ENCODE data around the gene CMIP. TPM values are rescaled to one million over a fixed set of nuclear protein-coding genes. Genes with fewer than 3 reads are reported as not detected.

The CMIP gene
- total RNA-seq, 1 experiment from 2014 or later: 53.6 TPM

DNA sequence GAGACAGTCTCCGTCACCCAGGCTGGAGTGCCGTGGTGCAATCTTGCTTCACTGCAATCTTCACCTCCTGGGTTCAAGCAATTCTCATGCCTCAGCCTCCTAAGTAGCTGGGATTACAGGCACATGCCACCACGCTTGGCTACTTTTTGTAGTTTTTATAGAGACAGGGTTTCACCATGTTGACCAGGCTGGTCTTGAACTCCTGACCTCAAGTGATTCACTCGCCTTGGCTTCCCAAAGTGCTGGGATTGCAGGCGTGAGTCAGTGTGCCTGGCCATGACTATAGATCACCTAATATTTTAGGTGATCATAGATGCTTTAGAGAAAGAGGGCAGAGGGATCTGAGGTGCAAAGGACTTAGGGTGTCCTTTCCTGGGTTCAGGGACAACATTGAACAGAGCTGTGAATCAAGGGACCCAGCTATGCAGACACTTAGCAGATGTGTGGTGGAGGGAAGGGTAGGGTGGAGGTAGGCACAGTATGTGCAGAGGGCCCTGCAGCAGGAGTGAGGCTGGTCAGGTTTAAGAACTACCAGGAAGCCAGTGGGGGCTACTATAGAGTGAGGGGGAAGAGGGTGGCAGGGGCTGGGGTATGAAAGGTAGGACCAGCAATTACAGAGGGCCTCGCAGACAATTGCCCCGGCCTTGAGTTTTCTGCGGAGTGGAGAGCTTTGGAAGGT, 116.5 kb downstream of the CMIP start:
- no peak overlapping the region for H3K27ac Mint-ChIP-seq (ENCODE audit: low read depth, unreplicated experiment)
- peak; percentile 11 for DNase-seq (ENCODE audit: unreplicated experiment)
- ChIA-PET CTCF (interaction anchor here (0.6 to 1.2 kb wide), 2 partner anchors 10 to 58 kb away, joined by 4 read pairs; no protein-coding TSS in a partner anchor), POLR2A (interaction anchor here (0.6 to 1.4 kb wide), 2 partner anchors 8 to 12 kb away, joined by 4 to 5 read pairs; no protein-coding TSS in a partner anchor)
- peaks cover 13% of the 10 kb centered on the region for H3K36me3 Mint-ChIP-seq (ENCODE audit: insufficient read depth, unreplicated experiment)
- no peaks in the 10 kb centered on the region for H3K9me3 Mint-ChIP-seq (ENCODE audit: unreplicated experiment)
- no TSS peak for BruUV-seq (replicated peaks)
- intact Hi-C loops (cut with micrococcal nuclease): no loop called here
- peaks cover 25% of the 10 kb centered on the region for H3K4me1 Mint-ChIP-seq (ENCODE audit: insufficient read depth, unreplicated experiment)
- TF ChIP-seq, protein P1, sequence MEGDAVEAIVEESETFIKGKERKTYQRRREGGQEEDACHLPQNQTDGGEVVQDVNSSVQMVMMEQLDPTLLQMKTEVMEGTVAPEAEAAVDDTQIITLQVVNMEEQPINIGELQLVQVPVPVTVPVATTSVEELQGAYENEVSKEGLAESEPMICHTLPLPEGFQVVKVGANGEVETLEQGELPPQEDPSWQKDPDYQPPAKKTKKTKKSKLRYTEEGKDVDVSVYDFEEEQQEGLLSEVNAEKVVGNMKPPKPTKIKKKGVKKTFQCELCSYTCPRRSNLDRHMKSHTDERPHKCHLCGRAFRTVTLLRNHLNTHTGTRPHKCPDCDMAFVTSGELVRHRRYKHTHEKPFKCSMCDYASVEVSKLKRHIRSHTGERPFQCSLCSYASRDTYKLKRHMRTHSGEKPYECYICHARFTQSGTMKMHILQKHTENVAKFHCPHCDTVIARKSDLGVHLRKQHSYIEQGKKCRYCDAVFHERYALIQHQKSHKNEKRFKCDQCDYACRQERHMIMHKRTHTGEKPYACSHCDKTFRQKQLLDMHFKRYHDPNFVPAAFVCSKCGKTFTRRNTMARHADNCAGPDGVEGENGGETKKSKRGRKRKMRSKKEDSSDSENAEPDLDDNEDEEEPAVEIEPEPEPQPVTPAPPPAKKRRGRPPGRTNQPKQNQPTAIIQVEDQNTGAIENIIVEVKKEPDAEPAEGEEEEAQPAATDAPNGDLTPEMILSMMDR (IDR thresholded peaks at IDR 0.05; ENCODE audit: unreplicated experiment): no peak
- no peak overlapping the region for H3K4me3 Mint-ChIP-seq (ENCODE audit: unreplicated experiment)
- H3K27me3 Mint-ChIP-seq (ENCODE audit: insufficient read depth, unreplicated experiment): no peaks in the 10 kb centered on the region

DNA sequence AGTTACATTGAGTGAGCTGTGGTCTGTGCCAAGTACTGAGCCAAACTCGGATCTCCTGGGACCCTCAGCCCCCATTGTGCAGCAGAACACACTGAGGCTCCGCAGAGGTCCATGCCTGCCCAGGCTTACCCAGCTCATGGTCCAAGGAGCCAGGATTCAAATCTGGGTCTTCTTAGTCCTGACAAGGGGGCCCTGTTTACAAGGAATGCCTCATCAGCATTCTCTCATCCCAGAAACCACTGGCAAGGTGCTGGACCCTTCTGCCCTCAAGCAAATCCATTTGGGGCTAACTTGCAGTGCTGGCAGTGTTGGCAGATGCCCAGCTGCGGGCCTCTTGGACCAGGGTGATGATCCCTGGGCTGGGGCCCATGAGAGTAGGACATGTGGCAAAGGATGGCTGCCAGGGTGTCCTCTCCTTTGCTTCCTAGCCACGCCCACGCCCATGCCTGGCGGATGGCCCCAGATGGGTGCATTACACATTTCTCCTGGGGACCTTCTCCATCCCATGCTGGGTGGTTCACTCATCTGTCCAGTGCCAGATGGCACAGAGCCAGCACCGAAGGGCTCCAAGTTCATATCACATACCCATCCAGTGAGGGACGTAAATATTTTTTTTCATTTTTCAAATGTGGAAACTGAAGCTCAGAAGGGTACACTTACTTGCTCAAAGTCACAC, 117.7 kb downstream of the CMIP start:
- intact Hi-C loops (cut with micrococcal nuclease): no loop called here
- DNase-seq (ENCODE audit: unreplicated experiment): peak; percentile 12
- H3K27me3 Mint-ChIP-seq (ENCODE audit: insufficient read depth, unreplicated experiment): no peaks in the 10 kb centered on the region
- ChIA-PET POLR2A (interaction anchor here (0.6 kb wide), 1 partner anchor 235 kb away, joined by 3 read pairs; no protein-coding TSS in a partner anchor), CTCF (interaction anchor here (0.6 to 0.9 kb wide), 4 partner anchors 14 to 61 kb away, joined by 3 to 7 read pairs (median 4); no protein-coding TSS in a partner anchor)
- peaks cover 25% of the 10 kb centered on the region for H3K4me1 Mint-ChIP-seq (ENCODE audit: insufficient read depth, unreplicated experiment)
- no TSS peak for BruUV-seq (replicated peaks)
- peak overlapping the region; percentile 61 for H3K27ac Mint-ChIP-seq (ENCODE audit: low read depth, unreplicated experiment)
- peaks cover 13% of the 10 kb centered on the region for H3K36me3 Mint-ChIP-seq (ENCODE audit: insufficient read depth, unreplicated experiment)
- TF ChIP-seq, protein P1 (IDR thresholded peaks at IDR 0.05; ENCODE audit: unreplicated experiment): no peak
- H3K9me3 Mint-ChIP-seq (ENCODE audit: unreplicated experiment): no peaks in the 10 kb centered on the region
- no peak overlapping the region for H3K4me3 Mint-ChIP-seq (ENCODE audit: unreplicated experiment)

DNA sequence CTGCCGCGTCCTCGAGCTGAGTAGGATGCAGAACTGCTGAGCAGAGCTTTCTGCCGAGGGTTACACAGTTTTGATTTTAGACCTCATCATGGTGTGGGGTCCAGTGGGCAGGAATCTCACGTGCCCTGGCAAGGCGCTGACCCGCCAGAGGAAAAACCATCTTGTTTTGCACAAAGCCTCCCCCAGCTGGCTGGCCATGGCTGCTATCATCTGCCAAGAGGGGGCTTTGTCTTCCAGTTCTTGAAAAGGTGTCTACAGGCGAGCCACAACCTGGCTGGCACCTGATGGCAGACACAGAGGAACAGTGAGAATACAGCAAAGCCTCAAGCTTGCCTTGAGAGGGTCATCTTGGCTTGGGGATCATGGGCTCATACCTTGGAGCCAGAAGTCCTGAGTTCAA, 118.3 kb downstream of the CMIP start:
- intact Hi-C loops (cut with micrococcal nuclease): no loop called here
- TF ChIP-seq, protein P1 (IDR thresholded peaks at IDR 0.05; ENCODE audit: unreplicated experiment): no peak
- no peaks in the 10 kb centered on the region for H3K9me3 Mint-ChIP-seq (ENCODE audit: unreplicated experiment)
- ChIA-PET POLR2A (interaction anchor here (0.6 kb wide), 1 partner anchor 235 kb away, joined by 3 read pairs; no protein-coding TSS in a partner anchor), CTCF (interaction anchor here (0.6 to 1.4 kb wide), 4 partner anchors 12 to 60 kb away, joined by 3 to 7 read pairs (median 4); no protein-coding TSS in a partner anchor)
- H3K27ac Mint-ChIP-seq (ENCODE audit: low read depth, unreplicated experiment): no peak overlapping the region
- peaks cover 10% of the 10 kb centered on the region for H3K36me3 Mint-ChIP-seq (ENCODE audit: insufficient read depth, unreplicated experiment)
- DNase-seq (ENCODE audit: unreplicated experiment): no peak
- no peaks in the 10 kb centered on the region for H3K27me3 Mint-ChIP-seq (ENCODE audit: insufficient read depth, unreplicated experiment)
- no peak overlapping the region for H3K4me3 Mint-ChIP-seq (ENCODE audit: unreplicated experiment)
- BruUV-seq (replicated peaks): no TSS peak
- peaks cover 29% of the 10 kb centered on the region for H3K4me1 Mint-ChIP-seq (ENCODE audit: insufficient read depth, unreplicated experiment)

DNA sequence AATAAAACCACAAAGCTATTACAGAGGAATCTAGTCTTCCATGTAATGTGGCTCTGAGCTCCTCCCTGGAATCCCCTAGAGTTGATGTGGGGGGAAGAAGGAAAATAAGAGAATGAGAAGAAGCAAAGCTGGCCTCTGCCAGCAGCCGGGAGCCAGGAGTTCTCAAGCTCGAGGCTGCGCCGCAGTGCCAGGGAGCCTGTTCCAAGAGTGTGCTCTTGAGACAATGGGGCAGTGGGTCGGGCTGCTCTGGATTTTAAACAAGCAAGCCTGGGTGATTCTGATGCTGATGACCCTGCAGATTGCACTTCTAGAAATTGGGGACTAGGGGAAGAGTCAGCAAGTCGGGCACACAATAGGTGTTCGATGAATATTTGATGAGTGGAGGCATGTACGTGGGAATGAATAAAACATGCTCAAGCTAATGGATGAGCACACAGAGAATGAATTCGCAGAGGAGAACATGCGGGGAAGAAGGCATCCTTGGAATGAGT, 119.9 kb downstream of the CMIP start:
- H3K4me3 Mint-ChIP-seq (ENCODE audit: unreplicated experiment): no peak overlapping the region
- ChIA-PET POLR2A (interaction anchor here (0.9 kb wide), 1 partner anchor 36 kb away, joined by 3 read pairs; no protein-coding TSS in a partner anchor), CTCF (interaction anchor here (0.7 to 1.4 kb wide), 4 partner anchors 9 to 337 kb away, joined by 3 to 4 read pairs (median 4); no protein-coding TSS in a partner anchor)
- H3K4me1 Mint-ChIP-seq (ENCODE audit: insufficient read depth, unreplicated experiment): peaks cover 38% of the 10 kb centered on the region
- peaks cover 7% of the 10 kb centered on the region for H3K36me3 Mint-ChIP-seq (ENCODE audit: insufficient read depth, unreplicated experiment)
- no peak for DNase-seq (ENCODE audit: unreplicated experiment)
- no TSS peak for BruUV-seq (replicated peaks)
- peak overlapping the region; percentile 20 for H3K27ac Mint-ChIP-seq (ENCODE audit: low read depth, unreplicated experiment)
- no peaks in the 10 kb centered on the region for H3K9me3 Mint-ChIP-seq (ENCODE audit: unreplicated experiment)
- intact Hi-C loops (cut with micrococcal nuclease): no loop called here
- H3K27me3 Mint-ChIP-seq (ENCODE audit: insufficient read depth, unreplicated experiment): no peaks in the 10 kb centered on the region
- TF ChIP-seq, protein P1 (IDR thresholded peaks at IDR 0.05; ENCODE audit: unreplicated experiment): no peak
